B cell (primary cell): ENCODE measurements around the gene SRXN1. TPM values are rescaled to one million over a fixed set of nuclear protein-coding genes. Genes with fewer than 3 reads are reported as not detected.

ENCODE experiments used
- ATAC-seq: fragments of 200-7000 bp; cut with Tn5 transposase; one replicate; pipeline ENCODE4 v1.10.0; 2021; ENCODE audit warnings: low read depth, mild to moderate bottlenecking, moderate number of reproducible peaks, moderate library complexity
- CTCF ChIA-PET: fragments of 350-600 bp; sonication (Branson Sonifier 250); formaldehyde crosslinking; loops from one replicate; lab custom pipeline; 2021; ENCODE audit warnings: antibody characterized with exemption, inconsistent platforms; lab: Charles Lee
- POLR2A ChIA-PET: fragments of 350-600 bp; sonication (Branson Sonifier 250); formaldehyde crosslinking; loops from one replicate; lab custom pipeline; 2021; ENCODE audit warnings: antibody characterized with exemption; lab: Charles Lee
- DNase-seq: peaks from one replicate; pipeline ENCODE4 v3.0.0; 2013
- H2AFZ ChIP-seq: 2 replicates; pipeline ENCODE4 v1.6.1; 2012; ENCODE audit warnings: mild to moderate bottlenecking, low read depth, low read length; ENCODE audit not compliant: insufficient read depth, poor library complexity, severe bottlenecking
- H3K27ac ChIP-seq, 2 donors: 1 replicate in 1 of 2; 2 replicates in 1 of 2; pipeline ENCODE4 v1.5.1; 2012 to 2013; ENCODE audit warnings: low read length in 2 of 2, mild to moderate bottlenecking in 2 of 2, moderate library complexity in 1 of 2
- H3K27me3 ChIP-seq, 4 experiments: fragments of 200-600 bp in 1 of 4; sonication (generic) in 1 of 4; replicated peaks in 1 of 4; 1 replicate in 2 of 4; 2 replicates in 2 of 4; pipeline versions ENCODE4 v1.6.1 to v1.7.0; 2013 to 2016; ENCODE audit warnings: low read length in 3 of 4, mild to moderate bottlenecking in 2 of 4, mixed read lengths in 1 of 4, moderate library complexity in 1 of 4; ENCODE audit not compliant: insufficient read depth in 4 of 4, control insufficient read depth in 3 of 4; ENCODE audit errors: control extremely low read depth in 1 of 4
- H3K36me3 ChIP-seq, 2 experiments: replicated peaks in 1 of 2; 1 replicate in 1 of 2; 2 replicates in 1 of 2; pipeline versions ENCODE4 v1.6.1 to v1.7.1; 2013; ENCODE audit warnings: low read length in 1 of 2; ENCODE audit not compliant: insufficient read depth in 2 of 2, control insufficient read depth in 1 of 2; ENCODE audit errors: control extremely low read depth in 1 of 2, extremely low read depth in 1 of 2
- H3K4me1 ChIP-seq, 2 donors: fragments of 200-600 bp in 1 of 2; sonication (generic) in 1 of 2; 1 replicate in 1 of 2; 2 replicates in 1 of 2; pipeline versions ENCODE4 v1.5.1 to v1.6.1; 2013 to 2017; ENCODE audit warnings: low read length in 2 of 2; ENCODE audit not compliant: control insufficient read depth in 2 of 2, insufficient read depth in 2 of 2
- H3K4me2 ChIP-seq: replicated peaks from 2 replicates; pipeline ENCODE3; 2012; ENCODE audit warnings: mild to moderate bottlenecking, low read depth, low read length; ENCODE audit not compliant: poor library complexity, severe bottlenecking
- H3K4me3 ChIP-seq, 5 experiments: fragments of 200-600 bp in 1 of 5; sonication (generic) in 1 of 5; 1 replicate in 3 of 5; 2 replicates in 2 of 5; pipeline versions ENCODE4 v1.5.1 to v1.7.0; 2011 to 2016; ENCODE audit warnings: low read length in 4 of 5, mild to moderate bottlenecking in 4 of 5, low read depth in 2 of 5, control low read depth in 1 of 5, moderate library complexity in 1 of 5; ENCODE audit not compliant: insufficient read depth in 1 of 5; ENCODE audit errors: control extremely low read depth in 1 of 5, extremely low read depth in 1 of 5
- H3K79me2 ChIP-seq: fragments of 200-600 bp; sonication (generic); one replicate; pipeline ENCODE4 v1.6.0; 2016; ENCODE audit warnings: low read length; ENCODE audit not compliant: control insufficient read depth, insufficient read depth
- H3K9ac ChIP-seq: fragments of 200-600 bp; sonication (generic); 2 replicates; pipeline ENCODE4 v1.6.1; 2017; ENCODE audit warnings: mild to moderate bottlenecking, low read length, moderate library complexity
- H3K9me3 ChIP-seq, 3 donors: one replicate each; pipeline versions ENCODE4 v1.6.1 to v1.7.1; 2013; ENCODE audit warnings: low read length in 2 of 3; ENCODE audit not compliant: control insufficient read depth in 2 of 3, insufficient read depth in 1 of 3; ENCODE audit errors: control extremely low read depth in 1 of 3
- H4K20me1 ChIP-seq: 2 replicates; pipeline ENCODE4 v1.6.0; 2012; ENCODE audit warnings: mild to moderate bottlenecking, low read length; ENCODE audit not compliant: insufficient read depth, control insufficient read depth, poor library complexity, severe bottlenecking
- H3K27ac Mint-ChIP-seq: one replicate; pipeline ENCODE4 v1.8.0; 2021; ENCODE audit warnings: mixed read lengths
- H3K27me3 Mint-ChIP-seq: one replicate; pipeline ENCODE4 v1.8.0; 2021; ENCODE audit warnings: mixed read lengths
- H3K4me1 Mint-ChIP-seq: one replicate; pipeline ENCODE4 v1.8.0; 2021; ENCODE audit warnings: mixed read lengths
- H3K4me3 Mint-ChIP-seq: one replicate; pipeline ENCODE4 v1.8.0; 2021; ENCODE audit warnings: mixed read lengths
- H3K9me3 Mint-ChIP-seq: one replicate; pipeline ENCODE4 v1.8.0; 2022; ENCODE audit warnings: mixed read lengths; ENCODE audit not compliant: insufficient read depth
- EZH2 ChIP-seq: IDR thresholded peaks from 2 replicates; pipeline ENCODE4 v1.6.1; 2012; ENCODE audit warnings: borderline replicate concordance, low read depth, mild to moderate bottlenecking, moderate library complexity, low read length; ENCODE audit not compliant: insufficient read depth, poor library complexity, severe bottlenecking
- WGBS: methylation state at CpG from one replicate; pipeline ENCODE4 v1.1.5; 2013; ENCODE audit warnings: missing lambda C conversion rate; ENCODE audit not compliant: insufficient coverage; 5-methylcytosine and 5-hydroxymethylcytosine counted together
- intact Hi-C: fragments of 100-400 bp; cut with micrococcal nuclease; formaldehyde crosslinking; loops from one replicate; pipeline ENCODE4 v1.10.0; 2022
- polyA plus RNA-seq: library from polyadenylated mRNA; depleted of rRNA; stranded (reverse); fragments of >200 nt; gene quantifications from 2 replicates; pipeline ENCODE4 v1.2.3, GENCODE V29; 2012
- total RNA-seq, 2 donors: library from RNA; stranded (reverse); fragments of 120-200 nt in 1 of 2; gene quantifications; 1 replicate in 1 of 2; 2 replicates in 1 of 2; pipeline versions ENCODE4 v1.2.3 to v1.2.4, GENCODE V29; 2013 to 2022
- TF ChIP-seq, protein P1 (sequence below): fragments of 200-600 bp; IDR thresholded peaks from one replicate; pipeline ENCODE4 v1.8.0; 2022; ENCODE audit warnings: antibody characterized with exemption, mild to moderate bottlenecking

SRXN1 gene
- total and polyA plus RNA-seq, 2 donors (not counting 1 experiment from before 2014, with no cell fraction given): 1.3 to 4.5 TPM

DNA sequence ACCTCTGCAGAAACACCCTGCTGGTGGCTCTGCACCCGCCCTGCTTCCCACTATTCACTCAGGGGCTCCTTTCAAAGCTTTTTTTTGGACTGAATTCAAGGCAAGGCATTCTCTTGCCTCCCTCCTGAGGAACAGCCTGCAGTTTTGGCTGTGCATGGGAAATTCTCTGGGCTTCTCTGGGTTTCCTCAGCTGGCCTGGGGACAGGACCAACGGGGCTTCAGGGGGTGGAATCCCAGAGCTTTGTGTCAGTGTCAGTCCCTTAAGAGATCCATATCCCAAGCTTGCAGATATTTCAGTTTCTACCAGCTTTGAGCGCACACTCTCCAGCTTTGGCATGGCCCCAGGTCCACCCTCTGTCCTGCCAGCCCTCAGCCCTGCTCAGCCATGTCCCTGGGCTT is 20.6 kb upstream of the SRXN1 start:
- no peaks in the 10 kb centered on the region for H3K9me3 Mint-ChIP-seq
- H3K27ac Mint-ChIP-seq: no peak overlapping the region
- Histone ChIP-seq H4K20me1 (no peaks in the 10 kb centered on the region), H3K4me3 (no peak overlapping the region), H3K79me2 (no peaks in the 10 kb centered on the region), H3K36me3 (no peaks in the 10 kb centered on the region), H3K9me3 (peaks cover 0 to 6% (median 0%) of the 10 kb centered on the region in 3 donors), H3K9ac (no peak overlapping the region), H3K4me1 (peaks cover 16 to 20% of the 10 kb centered on the region in 2 donors), H3K27ac (no peak overlapping the region), H2AFZ (no peak overlapping the region), H3K4me2 (no peak overlapping the region), H3K27me3 (peaks cover 0 to 78% (median 34%) of the 10 kb centered on the region in 4 experiments)
- ATAC-seq (no peak), DNase-seq (no peak)
- 67% methylated on average over 2 of the region's 3 CpGs for WGBS
- H3K4me3 Mint-ChIP-seq: no peak overlapping the region
- ChIA-PET POLR2A (no interaction called here), CTCF (no interaction called here)
- peaks cover 19% of the 10 kb centered on the region for H3K4me1 Mint-ChIP-seq
- TF ChIP-seq, protein P1, sequence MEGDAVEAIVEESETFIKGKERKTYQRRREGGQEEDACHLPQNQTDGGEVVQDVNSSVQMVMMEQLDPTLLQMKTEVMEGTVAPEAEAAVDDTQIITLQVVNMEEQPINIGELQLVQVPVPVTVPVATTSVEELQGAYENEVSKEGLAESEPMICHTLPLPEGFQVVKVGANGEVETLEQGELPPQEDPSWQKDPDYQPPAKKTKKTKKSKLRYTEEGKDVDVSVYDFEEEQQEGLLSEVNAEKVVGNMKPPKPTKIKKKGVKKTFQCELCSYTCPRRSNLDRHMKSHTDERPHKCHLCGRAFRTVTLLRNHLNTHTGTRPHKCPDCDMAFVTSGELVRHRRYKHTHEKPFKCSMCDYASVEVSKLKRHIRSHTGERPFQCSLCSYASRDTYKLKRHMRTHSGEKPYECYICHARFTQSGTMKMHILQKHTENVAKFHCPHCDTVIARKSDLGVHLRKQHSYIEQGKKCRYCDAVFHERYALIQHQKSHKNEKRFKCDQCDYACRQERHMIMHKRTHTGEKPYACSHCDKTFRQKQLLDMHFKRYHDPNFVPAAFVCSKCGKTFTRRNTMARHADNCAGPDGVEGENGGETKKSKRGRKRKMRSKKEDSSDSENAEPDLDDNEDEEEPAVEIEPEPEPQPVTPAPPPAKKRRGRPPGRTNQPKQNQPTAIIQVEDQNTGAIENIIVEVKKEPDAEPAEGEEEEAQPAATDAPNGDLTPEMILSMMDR: no peak
- no peak for TF ChIP-seq EZH2
- peaks cover 67% of the 10 kb centered on the region for H3K27me3 Mint-ChIP-seq
- intact Hi-C loops: no loop called here

DNA sequence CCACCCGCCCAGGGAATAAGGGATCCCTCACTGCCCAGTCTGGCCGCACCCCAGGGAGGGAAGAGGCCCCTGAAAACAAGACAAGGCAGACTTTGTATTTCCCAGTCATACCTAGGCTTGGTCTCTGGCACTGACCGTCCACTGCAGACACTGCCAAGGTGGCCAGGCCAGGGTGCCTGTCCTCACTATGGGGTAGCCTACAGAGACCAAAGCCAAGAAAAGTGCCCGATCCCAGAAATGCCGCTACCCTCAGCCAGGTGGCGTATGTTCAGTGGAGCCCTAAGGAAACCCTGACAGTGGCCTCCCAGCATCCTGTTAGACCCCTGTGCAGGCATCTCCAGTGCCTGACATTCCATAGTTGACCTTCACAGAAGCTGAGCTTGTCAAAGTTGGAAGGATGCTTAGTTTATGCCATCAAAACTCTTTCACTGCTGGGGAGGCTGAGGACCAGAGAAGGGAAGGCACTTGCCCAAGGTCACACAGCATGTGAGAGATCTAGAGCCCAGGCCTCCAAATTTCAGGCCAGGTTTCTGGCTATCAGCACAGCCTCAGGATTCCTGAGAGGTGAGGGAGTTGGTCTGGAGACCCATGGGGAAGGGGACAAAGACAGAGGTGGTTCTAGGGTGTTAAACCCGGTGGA is 20.1 kb upstream of the SRXN1 start:
- H3K9ac ChIP-seq: no peak overlapping the region
- TF ChIP-seq, protein P1: no peak
- no peak for TF ChIP-seq EZH2
- DNase-seq: no peak
- no peaks in the 10 kb centered on the region for H4K20me1 ChIP-seq
- intact Hi-C loops: no loop called here
- H3K9me3 ChIP-seq: peaks cover 0 to 6% (median 0%) of the 10 kb centered on the region in 3 donors
- POLR2A ChIA-PET: no interaction called here
- H2AFZ ChIP-seq: no peak overlapping the region
- Mint-ChIP-seq H3K4me3 (no peak overlapping the region), H3K9me3 (no peaks in the 10 kb centered on the region), H3K27ac (no peak overlapping the region), H3K4me1 (peaks cover 19% of the 10 kb centered on the region), H3K27me3 (peaks cover 65% of the 10 kb centered on the region)
- no peak for ATAC-seq
- CTCF ChIA-PET: no interaction called here
- H3K4me1 ChIP-seq: peaks cover 16 to 20% of the 10 kb centered on the region in 2 donors
- WGBS: 27% methylated on average over 7 of the region's 7 CpGs
- H3K36me3 ChIP-seq: no peaks in the 10 kb centered on the region
- no peak overlapping the region for H3K4me2 ChIP-seq
- H3K27me3 ChIP-seq: peaks cover 0 to 76% (median 31%) of the 10 kb centered on the region in 4 experiments
- no peak overlapping the region for H3K27ac ChIP-seq
- H3K79me2 ChIP-seq: no peaks in the 10 kb centered on the region
- H3K4me3 ChIP-seq: no peak overlapping the region
